HUES6 (cell line): ENCODE measurements around the gene SFMBT2.
"Not testable (repeated sequence)": the region's sequence is repeated elsewhere in the genome, so short reads cannot be mapped to it uniquely, and the experiment has no call there.

ENCODE experiments used
- H3K27ac ChIP-seq: 2 replicates; pipeline ENCODE4 v1.7.0; 2013; ENCODE audit warnings: low read depth, mild to moderate bottlenecking, low read length, inconsistent platforms
- H3K27me3 ChIP-seq: 2 replicates; pipeline ENCODE4 v1.6.1; 2013; ENCODE audit warnings: low read length; ENCODE audit not compliant: control insufficient read depth, insufficient read depth
- H3K36me3 ChIP-seq: 2 replicates; pipeline ENCODE4 v1.6.1; 2013; ENCODE audit warnings: low read length; ENCODE audit not compliant: control insufficient read depth, insufficient read depth
- H3K4me1 ChIP-seq: 2 replicates; pipeline ENCODE4 v1.6.1; 2013; ENCODE audit warnings: low read length; ENCODE audit not compliant: control insufficient read depth, insufficient read depth
- H3K4me3 ChIP-seq: 2 replicates; pipeline ENCODE4 v1.5.1; 2013; ENCODE audit warnings: low read depth, low read length
- H3K9ac ChIP-seq: one replicate; pipeline ENCODE4 v1.6.1; 2013; ENCODE audit warnings: mild to moderate bottlenecking, low read length
- H3K9me3 ChIP-seq: 2 replicates; pipeline ENCODE4 v1.6.1; 2013; ENCODE audit warnings: low read depth, low read length; ENCODE audit not compliant: control insufficient read depth, insufficient read depth

SFMBT2 gene

GRCh38 chr10:7399533-7399932, 11.3 kb downstream of the SFMBT2 start:
- Histone ChIP-seq H3K9ac (no peak overlapping the region), H3K4me1 (no peaks in the 10 kb centered on the region), H3K4me3 (no peak overlapping the region), H3K27ac (no peak overlapping the region), H3K9me3 (no peaks in the 10 kb centered on the region), H3K36me3 (no peaks in the 10 kb centered on the region), H3K27me3 (no peaks in the 10 kb centered on the region)

- H3K4me3 ChIP-seq, result no peak overlapping the region
- no peak overlapping the region for H3K9ac ChIP-seq
- no peaks in the 10 kb centered on the region for H3K36me3 ChIP-seq
- H3K27ac ChIP-seq, result no peak overlapping the region
- no peaks in the 10 kb centered on the region for H3K4me1 ChIP-seq
- no peaks in the 10 kb centered on the region for H3K27me3 ChIP-seq
- H3K9me3 ChIP-seq, result no peaks in the 10 kb centered on the region
Measured at GRCh38 chr10:7397049-7398035, 13.5 kb downstream of the SFMBT2 start.

GRCh38 chr10:7392301-7392700, 18.5 kb downstream of the SFMBT2 start:
- H3K27me3 ChIP-seq, H3K4me3 ChIP-seq, H3K4me1 ChIP-seq, H3K9ac ChIP-seq, H3K9me3 ChIP-seq, H3K27ac ChIP-seq, H3K36me3 ChIP-seq: not testable (repeated sequence)

GRCh38 chr10:7391748-7392147, 19.1 kb downstream of the SFMBT2 start:
- no peak overlapping the region for H3K27ac ChIP-seq
- H3K4me1 ChIP-seq, result no peaks in the 10 kb centered on the region
- H3K9me3 ChIP-seq, result no peaks in the 10 kb centered on the region
- no peak overlapping the region for H3K4me3 ChIP-seq
- no peak overlapping the region for H3K9ac ChIP-seq
- no peaks in the 10 kb centered on the region for H3K36me3 ChIP-seq
- no peaks in the 10 kb centered on the region for H3K27me3 ChIP-seq

- H3K27me3 ChIP-seq, H3K9ac ChIP-seq, H3K4me1 ChIP-seq, H3K4me3 ChIP-seq, H3K27ac ChIP-seq, H3K9me3 ChIP-seq, H3K36me3 ChIP-seq: not testable (repeated sequence)
Measured at GRCh38 chr10:7390689-7391110, 20.1 kb downstream of the SFMBT2 start.

GRCh38 chr10:7389844-7390243, 21.0 kb downstream of the SFMBT2 start:
- Histone ChIP-seq H3K4me1 (no peaks in the 10 kb centered on the region), H3K9ac (no peak overlapping the region), H3K27ac (no peak overlapping the region), H3K36me3 (no peaks in the 10 kb centered on the region), H3K27me3 (no peaks in the 10 kb centered on the region), H3K9me3 (no peaks in the 10 kb centered on the region), H3K4me3 (no peak overlapping the region)

- Histone ChIP-seq H3K9me3 (no peaks in the 10 kb centered on the region), H3K9ac (no peak overlapping the region), H3K4me1 (no peaks in the 10 kb centered on the region), H3K27ac (no peak overlapping the region), H3K27me3 (no peaks in the 10 kb centered on the region), H3K36me3 (no peaks in the 10 kb centered on the region), H3K4me3 (no peak overlapping the region)
Measured at GRCh38 chr10:7389346-7389745, 21.5 kb downstream of the SFMBT2 start.

- no peak overlapping the region for H3K9ac ChIP-seq
- H3K9me3 ChIP-seq, result no peaks in the 10 kb centered on the region
- H3K27ac ChIP-seq, result no peak overlapping the region
- no peak overlapping the region for H3K4me3 ChIP-seq
- no peaks in the 10 kb centered on the region for H3K36me3 ChIP-seq
- no peaks in the 10 kb centered on the region for H3K27me3 ChIP-seq
- H3K4me1 ChIP-seq, result no peaks in the 10 kb centered on the region
Measured at GRCh38 chr10:7388602-7389001, 22.2 kb downstream of the SFMBT2 start.

GRCh38 chr10:7388149-7388548, 22.7 kb downstream of the SFMBT2 start:
- not testable (repeated sequence) for H3K27me3 ChIP-seq, H3K36me3 ChIP-seq, H3K27ac ChIP-seq

GRCh38 chr10:7385114-7385513, 25.7 kb downstream of the SFMBT2 start:
- Histone ChIP-seq H3K4me1 (no peaks in the 10 kb centered on the region), H3K9me3 (no peaks in the 10 kb centered on the region), H3K9ac (no peak overlapping the region), H3K27ac (no peak overlapping the region), H3K36me3 (peaks cover 7% of the 10 kb centered on the region; the same call in 1 of the 2 replicates), H3K27me3 (no peaks in the 10 kb centered on the region), H3K4me3 (no peak overlapping the region)

More at GRCh38 chr10:7388149-7388548, 22.7 kb downstream of the SFMBT2 start:
- H3K4me1 ChIP-seq, H3K4me3 ChIP-seq, H3K9ac ChIP-seq, H3K9me3 ChIP-seq: not testable (repeated sequence)

- no peaks in the 10 kb centered on the region for H3K4me1 ChIP-seq
- H3K4me3 ChIP-seq, result no peak overlapping the region
- H3K27ac ChIP-seq, result no peak overlapping the region
- H3K36me3 ChIP-seq, result peaks cover 14% of the 10 kb centered on the region; the same call in 1 of the 2 replicates
- no peak overlapping the region for H3K9ac ChIP-seq
- no peaks in the 10 kb centered on the region for H3K9me3 ChIP-seq
- no peaks in the 10 kb centered on the region for H3K27me3 ChIP-seq
Measured at GRCh38 chr10:7383442-7383841, 27.4 kb downstream of the SFMBT2 start.
